EL (cell line): ENCODE results near the gene MRPS14.
A peak's percentile ranks its signal among the peaks of the same experiment; 100 is the strongest.
"Not testable (repeated sequence)": the region's sequence is repeated elsewhere in the genome, so short reads cannot be mapped to it uniquely, and the experiment has no call there.

ENCODE experiments used
- DNase-seq: peaks from one replicate; pipeline ENCODE4 v3.0.0-alpha.2; 2016

Gene MRPS14

DNA sequence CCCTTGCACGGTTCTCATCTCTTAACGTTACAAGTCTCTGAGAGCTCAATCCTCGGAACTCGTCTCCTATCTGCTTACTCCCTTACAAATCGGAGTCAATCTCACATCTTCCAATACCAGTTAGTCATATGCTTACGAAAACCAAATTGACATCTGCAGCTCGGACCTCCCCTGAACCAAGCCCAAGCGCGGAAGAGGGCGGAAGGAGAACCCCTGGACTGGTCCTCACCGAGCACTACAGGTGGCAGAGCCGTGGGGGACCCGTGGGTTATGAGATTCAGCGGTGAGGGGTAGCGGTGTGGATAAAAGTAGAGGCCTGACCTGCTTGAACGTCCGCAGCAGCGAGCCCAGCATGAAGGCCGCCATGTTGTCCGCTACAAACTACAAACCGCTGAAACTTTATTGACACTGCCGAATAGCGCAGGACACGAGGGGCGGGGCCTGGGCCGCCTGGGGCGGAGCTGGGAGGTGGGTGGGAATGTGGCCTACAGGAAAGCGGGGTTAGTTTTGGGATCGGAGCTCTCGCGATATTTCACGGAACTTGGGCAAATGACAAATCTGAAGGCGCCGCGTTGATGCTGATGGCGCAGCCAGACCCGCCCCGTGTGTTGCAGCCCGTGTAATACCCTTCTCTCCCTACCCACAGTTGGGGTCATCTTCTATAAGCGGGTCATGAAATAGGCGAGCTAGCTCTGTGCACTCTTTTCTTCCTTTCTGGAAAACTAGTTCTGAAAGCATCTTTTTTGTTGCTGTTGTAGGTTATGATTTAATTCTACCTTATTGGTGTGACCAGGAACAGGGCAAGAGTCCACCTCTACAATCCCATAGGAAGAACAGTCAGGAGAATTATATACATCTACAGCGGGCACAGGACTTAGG is at the start of gene MRPS14:
Gene MRPS14 (minus strand): TSS at position 383 of the 879 bp plus-strand sequence. CDS start 17 bp downstream, at position 366.
- peak; percentile 97 for DNase-seq

DNA sequence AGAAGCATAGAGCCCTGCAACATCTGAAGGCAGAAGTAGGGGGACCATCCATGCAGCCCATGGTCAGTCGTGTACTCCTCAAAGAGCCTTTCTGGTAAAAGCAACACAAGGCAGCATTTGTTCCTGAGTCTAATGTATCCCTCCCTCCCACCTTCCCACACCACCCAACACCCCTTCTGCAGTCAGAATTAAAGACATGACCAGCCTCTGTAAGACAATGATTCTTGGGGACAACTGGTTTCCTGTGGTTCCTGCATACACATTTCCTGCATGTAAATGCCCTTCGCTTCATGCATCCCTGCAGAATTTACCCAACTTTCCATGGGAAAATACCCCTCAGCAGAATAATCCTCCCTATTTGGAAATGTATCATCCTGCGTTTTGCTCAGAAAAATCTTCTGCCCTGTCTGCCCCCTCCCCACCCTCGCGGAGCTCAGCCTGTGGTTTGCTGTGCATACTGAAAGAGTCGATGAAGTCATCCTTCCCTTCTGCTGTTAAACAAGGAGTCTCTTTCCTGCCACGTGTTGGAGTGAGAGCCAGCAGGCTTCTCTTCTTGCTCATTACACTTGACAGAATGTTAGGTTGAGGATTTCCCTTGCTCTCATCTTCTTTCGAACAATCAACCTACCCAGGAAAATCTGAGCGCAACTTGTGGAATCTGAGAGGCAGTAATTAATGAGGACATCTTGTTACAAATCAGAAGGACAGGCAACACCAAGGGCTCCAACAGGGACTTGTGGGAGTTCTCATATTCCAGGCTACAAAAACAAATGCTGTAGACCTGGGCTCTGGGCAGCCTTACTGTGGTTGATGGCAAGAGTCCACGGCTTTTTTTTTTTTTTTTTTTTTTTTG is 49.1 kb upstream of the MRPS14 start:
- peak; percentile 59 for DNase-seq

DNA sequence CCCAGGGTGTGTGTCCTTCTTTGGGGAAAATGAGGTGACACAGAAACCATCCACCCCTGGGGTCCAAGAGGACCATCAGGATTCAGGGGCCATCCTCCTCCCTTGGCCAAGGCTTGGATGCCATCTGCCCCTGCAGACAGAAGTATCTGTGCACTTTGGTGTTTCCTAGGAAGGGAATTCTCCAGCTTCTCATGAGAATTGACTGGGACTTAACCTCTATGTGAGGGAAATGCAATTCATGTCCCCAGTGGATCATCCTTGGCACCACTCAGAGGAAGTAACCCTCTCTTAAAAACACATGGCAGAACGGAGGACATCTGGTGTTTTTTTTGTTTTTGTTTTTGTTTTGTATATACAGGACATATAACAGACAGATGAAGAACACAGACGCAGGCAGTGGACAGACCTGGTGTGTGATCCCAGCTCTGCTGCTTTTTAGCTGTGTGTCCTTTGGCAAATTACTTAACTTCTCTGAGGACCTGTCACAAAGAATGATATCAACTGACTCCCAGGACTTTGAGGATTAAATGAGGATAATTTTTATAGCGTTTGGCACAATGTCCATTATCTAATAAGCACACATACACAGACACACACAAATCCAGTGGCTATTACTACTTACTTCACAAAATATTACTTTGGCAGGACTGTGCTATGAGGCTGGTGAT is 48.2 kb upstream of the MRPS14 start:
- DNase-seq: no peak

DNA sequence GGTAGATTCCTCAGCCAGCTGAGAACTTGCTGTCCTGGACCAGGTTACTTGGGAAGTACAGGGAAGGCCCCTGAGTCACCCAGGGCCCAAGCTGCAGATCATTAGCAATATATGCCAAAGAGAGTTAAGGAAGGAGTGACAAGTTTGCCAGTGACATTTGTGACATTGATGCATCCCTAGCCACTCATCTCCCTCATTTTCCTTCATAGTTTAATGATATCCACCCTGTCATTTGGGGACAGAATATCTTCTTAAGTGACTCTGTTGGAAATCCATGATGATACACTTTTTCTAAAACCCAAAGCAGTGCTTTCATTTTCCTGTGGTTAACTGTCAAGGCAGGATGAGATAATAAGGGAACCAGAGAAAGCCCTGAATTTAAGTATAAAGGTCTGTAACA is 47.6 kb upstream of the MRPS14 start:
- DNase-seq: no peak

DNA sequence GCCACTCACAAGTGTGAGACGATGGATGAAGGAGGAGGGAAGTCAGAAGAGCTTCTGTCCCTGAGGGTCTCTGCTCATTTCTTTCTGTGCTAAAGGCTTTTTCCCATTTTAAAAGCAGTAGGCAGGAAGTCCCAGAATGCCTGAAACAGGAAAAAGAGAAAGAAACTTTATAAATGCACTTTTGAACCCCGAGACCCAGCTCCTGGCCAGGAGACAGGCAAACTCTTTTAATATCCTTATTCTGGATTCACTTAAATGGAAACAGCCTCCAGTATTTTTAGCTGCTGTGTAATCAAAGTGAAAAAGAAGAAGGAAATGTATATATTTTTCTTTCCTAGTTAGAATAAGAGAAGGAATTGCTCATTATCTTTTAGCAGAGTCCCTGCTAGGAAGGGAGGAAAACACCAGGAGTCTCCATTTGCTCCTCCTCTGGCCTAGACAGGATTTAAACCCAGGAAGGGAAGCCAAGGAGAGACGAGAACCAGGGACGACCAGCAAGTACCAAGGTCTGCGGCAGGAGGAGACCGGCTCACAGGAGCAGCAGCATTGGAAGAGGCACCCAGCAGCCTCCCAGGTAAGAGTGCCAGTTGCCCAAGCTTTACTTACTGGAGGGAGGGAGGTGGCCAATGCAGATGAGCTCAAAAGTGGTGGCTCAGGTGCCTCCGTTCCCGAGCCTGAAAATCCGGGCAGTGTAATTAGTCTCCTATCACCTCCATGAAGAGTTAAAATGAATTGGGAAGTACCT is 44.3 kb upstream of the MRPS14 start, which contains the start of gene TNN:
Gene TNN (plus strand): TSS at position 472 of the 745 bp plus-strand sequence. CDS start 9,586 bp downstream, outside the sequence.
- no peak for DNase-seq

DNA sequence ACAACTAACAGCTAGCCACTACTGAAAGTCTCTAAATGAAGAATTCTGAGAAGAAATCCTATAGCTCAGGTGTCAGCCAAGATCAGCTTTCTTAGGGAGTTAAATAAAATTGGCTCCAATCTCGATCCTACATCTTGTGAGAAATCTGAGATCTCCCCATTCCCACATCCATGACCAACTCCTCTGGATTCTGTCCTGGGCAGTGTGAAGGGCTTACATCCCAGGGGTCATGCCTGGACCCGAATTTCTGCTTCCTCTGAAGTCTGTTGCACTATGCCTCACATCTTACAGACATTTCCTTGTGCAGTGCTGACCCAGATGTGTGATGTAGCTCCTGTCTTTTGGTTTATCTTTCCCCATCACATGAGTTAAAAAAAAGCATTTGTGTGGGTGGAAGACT is 39.6 kb upstream of the MRPS14 start:
- no peak for DNase-seq

DNA sequence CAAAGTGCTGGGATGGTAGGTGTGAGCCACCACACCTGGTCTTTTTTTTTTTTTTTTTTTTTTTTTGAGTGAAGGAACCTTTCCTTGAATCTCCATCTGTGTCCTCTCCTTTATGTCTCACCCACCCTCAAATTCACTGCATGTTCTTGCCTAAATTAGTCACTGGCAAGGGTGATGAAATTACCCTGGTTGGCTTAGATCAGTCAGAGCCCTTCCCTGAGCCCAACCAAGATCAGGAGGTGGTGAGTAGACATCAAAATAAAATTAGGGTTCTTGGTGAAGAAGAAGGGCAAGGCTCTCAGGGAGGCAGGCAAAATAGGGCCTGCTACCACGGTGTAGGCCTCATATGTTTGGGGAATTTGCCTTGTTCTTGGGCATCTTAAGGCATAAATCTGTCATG is 39.1 kb upstream of the MRPS14 start:
- DNase-seq: no peak

DNA sequence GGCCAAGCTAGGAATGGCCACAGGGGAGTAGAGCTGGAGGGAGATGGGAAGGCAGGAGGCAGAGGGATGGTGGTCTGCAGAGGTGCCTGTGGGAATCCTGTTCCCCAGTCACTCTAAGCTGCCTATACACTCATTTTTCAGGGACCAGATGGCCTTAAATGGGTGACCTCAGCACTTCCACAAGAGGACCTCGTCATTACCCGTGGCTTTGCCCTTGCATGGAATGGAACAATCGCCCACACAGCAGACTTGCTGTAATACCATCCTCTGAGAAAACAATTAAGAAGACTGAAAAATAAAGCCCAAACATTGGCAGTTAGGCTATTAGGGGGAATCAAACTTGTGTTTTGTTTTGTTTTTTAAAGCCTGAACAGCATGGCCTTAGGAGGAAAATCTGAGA is 31.5 kb upstream of the MRPS14 start:
- DNase-seq: no peak

DNA sequence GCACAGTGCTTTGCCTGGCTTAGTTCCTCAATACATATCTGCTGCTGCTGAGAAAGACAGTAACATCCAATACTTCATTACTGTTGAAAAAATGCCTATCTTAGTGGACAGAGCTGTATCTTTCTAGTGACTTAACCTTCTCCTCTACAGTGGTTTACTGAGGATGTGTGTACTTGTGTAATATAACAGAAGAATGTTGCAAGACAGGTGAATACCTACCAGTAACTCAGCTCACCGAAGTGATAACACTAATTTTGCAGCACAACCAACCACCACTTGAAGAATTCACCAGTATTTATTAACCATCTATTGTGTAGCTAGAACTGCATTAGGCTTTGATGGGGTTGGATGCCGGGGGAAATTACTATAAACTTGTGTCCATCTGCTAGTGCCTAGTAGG is 27.8 kb upstream of the MRPS14 start:
- no peak for DNase-seq

DNA sequence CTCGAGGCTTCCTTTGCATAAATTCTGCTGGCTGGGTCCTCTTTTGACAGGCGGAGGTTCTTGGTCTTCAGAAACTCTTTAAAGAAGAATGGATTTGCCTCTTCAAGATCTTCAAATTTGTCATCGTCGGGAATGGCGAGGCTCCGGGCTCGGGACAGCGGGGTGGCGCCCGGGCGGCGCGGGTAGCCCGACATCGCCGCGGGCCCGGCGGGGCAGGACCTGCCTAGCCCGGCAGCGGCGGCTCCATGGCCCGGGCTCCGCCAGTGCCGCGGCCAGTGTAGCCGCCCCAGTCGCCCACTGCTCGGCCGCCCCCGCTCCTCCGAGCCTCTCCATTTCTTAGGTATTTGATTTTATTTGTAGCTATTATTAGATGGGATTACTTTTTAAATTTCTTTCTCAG is 22.3 kb upstream of the MRPS14 start:
- DNase-seq: no peak

DNA sequence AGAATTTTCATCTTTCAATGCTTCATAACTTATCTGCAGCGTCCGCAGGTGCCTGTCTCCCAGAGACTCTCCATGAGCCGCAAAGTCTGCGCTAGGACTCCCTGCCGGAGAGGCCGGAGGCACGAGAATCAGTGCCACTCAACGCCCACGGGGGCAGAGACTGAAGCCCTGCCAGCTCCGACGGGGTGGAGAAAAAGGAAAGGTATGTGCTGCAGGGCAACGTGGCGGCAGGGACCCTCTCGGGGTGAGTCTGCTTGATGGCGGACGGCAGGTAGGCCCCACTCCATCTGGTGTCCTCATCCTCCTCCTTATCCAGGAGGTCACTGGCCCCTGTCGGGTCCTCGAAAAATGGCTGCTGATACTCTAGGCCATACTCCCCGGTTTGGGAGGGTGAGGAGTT is 21.9 kb upstream of the MRPS14 start:
- no peak for DNase-seq

DNA sequence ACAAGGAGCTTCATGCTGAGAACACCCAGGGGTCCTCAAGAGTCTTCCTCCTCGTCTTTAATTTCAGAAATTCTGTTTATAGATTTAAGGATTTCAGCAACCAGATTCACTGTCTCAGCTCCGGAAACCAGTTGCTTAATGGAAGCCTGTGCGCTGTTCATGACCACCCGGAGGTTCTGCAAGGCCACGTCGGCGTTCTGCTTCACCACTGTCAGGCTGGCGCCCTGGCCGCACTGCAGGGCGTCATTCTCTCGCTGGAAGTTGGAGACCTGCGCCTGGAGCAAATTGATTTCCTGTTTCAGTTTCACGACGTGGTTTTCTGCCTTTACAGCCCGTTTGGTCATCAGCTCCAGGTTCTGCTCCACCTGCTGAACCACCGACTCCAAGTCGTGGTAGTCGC is 21.4 kb upstream of the MRPS14 start:
- DNase-seq: not testable (repeated sequence)

DNA sequence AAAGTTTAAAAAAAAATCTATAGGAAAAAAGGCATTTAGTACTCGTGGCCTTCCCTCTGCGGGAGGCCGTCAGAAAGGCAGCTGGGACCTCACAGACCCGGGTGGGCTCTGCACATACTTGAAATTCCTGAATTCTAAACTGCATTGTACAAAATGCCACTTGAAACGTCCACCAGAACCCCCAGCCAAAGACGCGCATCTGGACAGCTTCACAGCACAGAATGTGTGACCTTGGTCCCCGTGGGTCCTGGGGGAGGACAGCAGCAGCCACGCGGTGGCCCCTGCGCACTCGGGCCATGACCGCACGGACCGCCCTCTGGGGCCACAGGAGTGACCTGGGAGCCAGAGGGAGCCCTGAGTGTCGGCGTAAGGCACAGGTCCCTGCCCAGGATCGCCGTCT is 20.6 kb upstream of the MRPS14 start:
- no peak for DNase-seq

DNA sequence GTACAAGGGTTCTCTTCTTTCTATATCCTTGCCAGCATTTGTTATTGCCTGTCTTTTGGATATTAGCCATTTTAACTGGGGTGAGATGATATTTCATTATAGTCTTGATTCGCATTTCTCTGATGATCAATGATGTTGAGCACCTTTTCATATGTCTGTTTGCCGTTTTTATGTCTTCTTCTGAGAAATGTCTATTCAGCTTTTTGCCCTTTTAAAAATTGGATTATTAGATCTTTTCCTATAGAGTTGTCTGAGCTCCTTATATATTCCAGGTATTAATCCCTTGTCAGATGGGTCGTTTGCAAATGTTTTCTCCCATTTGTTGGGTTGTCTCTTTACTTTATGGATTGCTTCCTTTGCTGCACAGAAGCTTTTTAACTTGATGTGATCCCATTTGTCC is 19.4 kb upstream of the MRPS14 start:
- DNase-seq: no peak

DNA sequence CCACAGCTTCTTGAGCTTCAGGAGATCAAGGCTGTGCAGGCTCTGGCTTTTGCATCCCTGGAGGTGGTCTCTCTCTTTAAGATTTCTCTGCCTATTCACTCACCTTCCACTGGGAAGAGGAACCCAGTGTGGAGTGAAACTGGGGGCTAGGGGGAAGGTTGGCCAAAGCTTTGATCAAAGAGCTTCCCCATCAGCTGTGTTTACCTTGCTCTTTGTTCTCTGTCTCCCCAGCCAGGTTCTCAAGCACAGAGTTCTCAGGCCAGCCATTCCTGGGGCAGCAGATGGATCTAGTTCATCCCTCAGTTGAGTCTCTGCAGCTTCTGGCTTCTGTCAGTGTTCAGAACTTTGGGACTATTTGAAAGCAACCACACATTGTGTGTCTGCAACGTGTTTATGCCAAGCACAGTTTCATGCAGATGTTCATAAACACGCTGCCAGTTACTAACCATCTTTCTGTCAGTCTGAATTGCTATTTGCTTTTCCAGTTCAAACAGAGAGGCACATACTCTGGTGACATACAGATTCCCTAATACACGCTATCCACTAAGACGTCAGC is 17.2 kb upstream of the MRPS14 start:
- no peak for DNase-seq

DNA sequence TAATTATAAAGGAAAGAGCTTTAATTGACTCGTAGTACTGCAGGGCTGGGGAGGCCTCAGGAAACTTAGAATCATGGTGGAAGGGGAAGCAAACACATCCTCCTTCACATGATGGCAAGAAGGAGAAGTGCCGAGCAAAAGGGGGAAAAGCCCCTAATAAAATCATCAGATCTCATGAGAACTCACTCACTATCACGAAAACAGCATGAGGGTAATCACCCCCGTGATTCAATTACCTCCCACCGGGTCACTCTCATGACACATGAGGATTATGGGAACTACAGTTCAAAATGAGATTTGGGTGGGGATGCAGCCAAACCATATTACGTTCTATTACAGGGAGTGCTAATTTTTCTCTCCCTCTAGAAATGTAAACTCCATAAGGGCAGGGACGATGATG is 14.2 kb upstream of the MRPS14 start:
- DNase-seq: no peak

DNA sequence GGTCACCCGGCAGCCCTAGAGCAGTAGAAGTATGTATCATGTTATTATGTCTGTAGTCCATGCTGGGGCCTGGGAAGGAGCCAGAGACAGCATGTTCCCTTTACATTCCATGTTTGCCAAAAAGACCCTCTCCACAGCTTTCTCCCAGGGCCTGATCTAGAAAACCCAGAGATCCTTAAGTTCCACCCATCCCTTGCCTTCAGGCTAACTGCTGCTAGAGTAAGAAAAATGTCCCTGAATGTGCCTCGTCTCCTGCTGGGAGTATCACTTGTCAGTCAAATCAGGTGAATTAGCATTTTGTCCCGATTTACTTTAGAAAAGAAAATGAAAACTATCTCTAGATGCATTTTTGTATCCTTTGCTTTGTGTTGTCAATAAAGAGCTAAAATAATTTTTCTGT is 13.3 kb upstream of the MRPS14 start:
- no peak for DNase-seq

DNA sequence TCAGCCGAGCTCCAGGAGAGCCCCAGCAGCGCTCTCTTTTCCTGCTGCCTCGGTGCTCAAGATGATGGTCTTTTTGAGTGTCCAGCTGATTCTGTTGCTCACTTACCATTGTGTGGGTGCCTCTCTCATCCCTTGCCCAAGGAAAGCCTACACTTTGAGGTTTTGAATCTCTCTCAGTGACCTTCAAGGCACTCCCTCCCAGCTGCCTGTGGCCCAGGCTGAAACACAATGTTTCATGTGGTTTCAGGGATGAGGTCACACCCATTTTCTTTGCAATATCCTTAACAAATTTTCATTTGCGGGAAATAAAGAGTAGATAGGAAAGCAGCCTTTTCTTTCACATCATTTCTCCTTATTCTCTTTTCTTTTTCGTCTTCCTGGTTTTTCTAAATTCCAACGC is 12.6 kb upstream of the MRPS14 start:
- DNase-seq: no peak

DNA sequence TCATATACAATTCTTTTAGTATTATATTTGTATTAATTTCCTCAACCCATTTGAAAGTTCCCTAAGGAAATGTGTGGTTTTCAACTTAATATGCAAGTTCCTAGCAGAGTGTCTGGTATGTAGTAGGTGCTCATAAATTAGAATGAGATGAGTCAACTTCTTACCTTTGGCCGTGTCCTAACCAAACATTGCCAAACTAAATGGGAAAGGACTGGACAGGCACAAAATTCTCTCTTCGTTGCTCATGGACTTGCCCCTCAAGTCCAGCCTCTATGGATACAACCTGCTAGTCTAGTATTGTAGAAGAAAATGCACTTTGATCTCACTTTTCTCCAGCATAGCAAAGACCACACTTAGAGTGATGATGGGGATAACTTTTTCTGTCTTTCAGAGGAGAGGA is 11.6 kb upstream of the MRPS14 start:
- no peak for DNase-seq

DNA sequence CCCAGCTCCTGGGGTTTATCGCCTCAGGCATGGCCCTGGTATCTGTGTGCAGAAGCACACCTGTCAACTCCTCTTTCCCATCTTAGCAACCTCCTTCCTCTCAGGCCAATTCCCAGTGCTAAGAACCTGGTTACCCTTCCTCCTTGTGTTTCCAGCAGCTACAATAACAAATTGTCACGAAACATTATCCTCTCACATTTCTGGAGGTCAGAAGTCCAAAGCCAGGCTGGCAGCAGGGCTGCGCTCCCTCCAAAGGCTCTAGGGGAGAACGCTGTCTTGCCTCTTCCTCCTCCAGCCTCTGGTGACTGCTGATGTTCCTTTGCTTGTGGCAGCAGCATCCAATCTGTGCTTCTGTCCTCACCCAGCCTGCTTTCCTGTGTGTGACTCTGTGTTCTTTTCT is 10.7 kb upstream of the MRPS14 start:
- DNase-seq: no peak

DNA sequence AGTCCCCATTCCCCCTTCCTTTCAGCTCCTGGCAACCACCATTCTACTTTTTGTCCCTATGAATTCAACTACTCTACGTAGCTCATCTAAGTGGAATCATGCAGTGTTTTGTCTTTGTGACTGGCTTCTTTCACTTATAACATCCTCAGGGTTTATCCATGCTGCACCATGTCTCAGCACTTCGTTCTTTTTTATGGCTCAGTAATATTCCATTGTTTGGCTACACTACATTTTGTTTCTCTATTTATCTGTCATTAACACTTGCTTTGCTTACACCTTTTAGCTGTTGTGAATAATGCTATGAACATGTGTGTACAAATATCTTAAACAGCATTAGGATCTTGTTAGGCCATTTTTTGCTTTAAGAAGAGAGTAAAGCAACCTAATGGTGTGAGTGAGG is 1.5 kb upstream of the MRPS14 start:
- DNase-seq: no peak

DNA sequence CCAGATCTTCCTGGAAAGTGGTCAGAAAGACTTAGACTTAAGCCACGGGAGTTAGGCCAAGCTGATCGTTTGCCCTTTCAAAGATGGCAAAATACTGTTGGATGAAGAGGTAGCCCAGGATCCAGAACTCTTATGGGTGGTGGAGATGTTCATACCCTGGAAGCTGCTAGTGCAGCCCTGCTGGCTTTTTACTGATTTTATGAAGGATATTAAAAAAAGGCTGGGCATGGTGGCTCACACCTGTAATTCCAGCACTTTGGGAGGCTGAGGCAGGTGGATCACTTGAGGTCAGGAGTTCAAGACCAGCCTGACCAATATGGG is 657 bp upstream of the MRPS14 start:
- not testable (repeated sequence) for DNase-seq

DNA sequence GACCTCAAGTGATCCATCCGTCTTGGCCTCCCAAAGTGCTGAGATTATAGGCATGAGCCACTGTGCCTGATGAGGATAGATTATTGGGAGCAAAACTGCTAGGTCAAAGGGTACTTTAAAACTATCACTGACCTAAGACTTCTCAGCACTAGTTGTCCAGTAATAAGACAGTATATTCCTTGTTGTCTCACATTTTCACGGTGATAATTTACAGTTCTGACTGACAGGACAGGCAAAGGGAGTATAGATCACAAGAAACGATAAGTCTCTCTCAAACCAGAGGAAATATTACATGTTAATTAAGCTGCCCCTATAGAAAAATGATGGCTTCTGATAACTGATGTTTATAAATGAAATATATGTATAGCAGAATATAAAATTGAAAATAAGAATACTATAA is 3.7 kb downstream of the MRPS14 start:
- DNase-seq: no peak
